Activated CD8-positive, alpha-beta memory T cell treated with anti-CD3 and anti-CD28 coated beads, Interleukin-2, amount 10 ng/mL, durations not matched to agents 7 days and 5 days (primary cell): ENCODE data around the gene ITGB3BP. TPM values are rescaled to one million over a fixed set of nuclear protein-coding genes. Genes with fewer than 3 reads are reported as not detected.
A peak's percentile ranks its signal among the peaks of the same experiment; 100 is the strongest.

ENCODE experiments used
- ATAC-seq: fragments of 150-1000 bp; cut with Tn5 transposase; one replicate; pipeline ENCODE4 v1.10.0; 2021; ENCODE audit warnings: moderate library complexity
- CTCF ChIA-PET: fragments of 350-600 bp; sonication (Branson Sonifier 250); formaldehyde crosslinking; loops from one replicate; lab custom pipeline; 2021; ENCODE audit warnings: antibody characterized with exemption; lab: Charles Lee
- DNase-seq: peaks from one replicate; pipeline ENCODE4 v3.0.0-alpha.2; 2020
- H3K27ac Mint-ChIP-seq: one replicate; pipeline ENCODE4 v1.8.0; 2021; ENCODE audit warnings: mild to moderate bottlenecking, mixed read lengths
- H3K27me3 Mint-ChIP-seq: one replicate; pipeline ENCODE4 v1.8.0; 2021; ENCODE audit warnings: mixed read lengths
- H3K36me3 Mint-ChIP-seq: one replicate; pipeline ENCODE4 v1.8.0; 2021; ENCODE audit warnings: mild to moderate bottlenecking, mixed read lengths
- H3K4me1 Mint-ChIP-seq: one replicate; pipeline ENCODE4 v1.8.0; 2021; ENCODE audit warnings: mixed read lengths
- H3K4me3 Mint-ChIP-seq: one replicate; pipeline ENCODE4 v1.8.0; 2021; ENCODE audit warnings: mild to moderate bottlenecking, moderate library complexity, mixed read lengths
- H3K9me3 Mint-ChIP-seq: one replicate; pipeline ENCODE4 v1.8.0; 2022; ENCODE audit warnings: low read depth, mixed read lengths
- total RNA-seq, 2 experiments: library from RNA; stranded (reverse); gene quantifications; one replicate each; pipeline ENCODE4 v1.2.3, GENCODE V29; 2021

The ITGB3BP gene
- total RNA-seq, 2 experiments from 2014 or later, result 50.0 to 57.1 TPM

DNA sequence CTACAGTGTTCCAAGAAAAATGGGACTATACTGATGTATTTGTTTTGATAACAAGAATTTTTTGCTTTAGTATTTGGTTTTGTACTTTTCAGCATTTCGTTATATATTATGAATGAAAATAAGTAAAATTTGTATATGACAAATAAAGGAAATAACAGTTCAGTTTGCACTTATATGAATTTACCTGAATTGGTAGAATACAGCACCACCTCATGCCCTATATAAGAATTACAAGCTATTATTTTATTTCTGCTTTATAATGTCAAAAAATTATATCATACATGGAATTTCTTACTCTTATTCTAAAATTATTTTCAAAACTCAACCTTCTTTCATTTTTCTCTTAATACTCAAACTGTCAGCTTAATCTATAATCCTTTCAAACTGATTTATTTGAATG is 14.9 kb upstream of the ITGB3BP start:
- no peaks in the 10 kb centered on the region for H3K27me3 Mint-ChIP-seq
- ATAC-seq (no peak), DNase-seq (no peak)
- no peaks in the 10 kb centered on the region for H3K4me1 Mint-ChIP-seq
- H3K36me3 Mint-ChIP-seq, result peaks cover 5% of the 10 kb centered on the region
- no peaks in the 10 kb centered on the region for H3K9me3 Mint-ChIP-seq
- no peak overlapping the region for H3K27ac Mint-ChIP-seq
- CTCF ChIA-PET, result interaction anchor here (0.5 to 4.3 kb wide), 10 partner anchors 11 to 214 kb away, joined by 3 to 27 read pairs (median 4); partner anchors contain the start of genes ALG6, EFCAB7 and ITGB3BP
- no peak overlapping the region for H3K4me3 Mint-ChIP-seq

DNA sequence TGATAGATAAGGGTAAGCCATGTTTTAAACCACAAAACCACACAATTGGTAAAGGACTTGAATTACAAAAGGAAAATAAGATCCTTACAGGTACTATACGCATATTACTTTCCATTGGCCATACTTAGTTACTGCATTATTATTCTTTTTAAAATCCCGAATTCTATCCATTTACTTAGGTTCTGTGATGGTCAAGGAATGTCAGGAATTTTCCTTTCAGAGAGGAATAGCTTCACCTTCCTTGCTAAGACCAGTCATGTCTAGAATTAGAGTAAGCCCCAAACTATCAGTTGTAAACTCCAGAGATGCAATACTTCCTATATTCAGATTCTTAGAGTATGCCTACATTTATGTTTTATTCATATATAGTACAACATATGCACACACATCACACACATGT is 14.0 kb upstream of the ITGB3BP start:
- H3K4me3 Mint-ChIP-seq, result no peak overlapping the region

DNA sequence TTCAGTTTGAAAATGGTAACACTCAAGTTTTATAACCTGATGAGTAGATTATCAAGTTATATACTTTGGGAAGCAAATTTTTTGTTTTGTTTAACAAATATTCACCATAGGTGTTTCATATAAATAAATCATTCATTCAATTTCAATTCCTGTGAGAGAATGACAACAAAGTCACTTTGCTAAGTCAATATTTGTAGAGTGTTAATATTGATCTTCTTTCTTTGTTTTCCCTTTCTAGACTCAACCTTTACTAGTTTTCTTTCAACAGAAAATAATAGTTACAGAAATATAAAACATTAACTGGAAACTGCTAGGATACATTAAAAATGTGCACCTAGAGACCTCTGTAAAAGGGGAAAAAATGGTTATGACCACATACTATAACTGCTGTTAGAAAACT is 11.4 kb upstream of the ITGB3BP start:
- Mint-ChIP-seq H3K27me3 (no peaks in the 10 kb centered on the region), H3K27ac (no peak overlapping the region), H3K36me3 (peaks cover 5% of the 10 kb centered on the region), H3K4me1 (no peaks in the 10 kb centered on the region), H3K4me3 (no peak overlapping the region), H3K9me3 (no peaks in the 10 kb centered on the region)
- CTCF ChIA-PET, result no interaction called here
- DNase-seq, result no peak
- no peak for ATAC-seq

More for the DNA sequence above, 14.0 kb upstream of the ITGB3BP start:
- Mint-ChIP-seq H3K27me3 (no peaks in the 10 kb centered on the region), H3K9me3 (no peaks in the 10 kb centered on the region), H3K4me1 (no peaks in the 10 kb centered on the region), H3K36me3 (peaks cover 5% of the 10 kb centered on the region), H3K27ac (no peak overlapping the region)
- ATAC-seq (no peak), DNase-seq (no peak)
- CTCF ChIA-PET, result interaction anchor here (1.3 to 4.3 kb wide), 6 partner anchors 12 to 213 kb away, joined by 3 to 27 read pairs (median 7); partner anchors contain the start of genes EFCAB7 and ITGB3BP

DNA sequence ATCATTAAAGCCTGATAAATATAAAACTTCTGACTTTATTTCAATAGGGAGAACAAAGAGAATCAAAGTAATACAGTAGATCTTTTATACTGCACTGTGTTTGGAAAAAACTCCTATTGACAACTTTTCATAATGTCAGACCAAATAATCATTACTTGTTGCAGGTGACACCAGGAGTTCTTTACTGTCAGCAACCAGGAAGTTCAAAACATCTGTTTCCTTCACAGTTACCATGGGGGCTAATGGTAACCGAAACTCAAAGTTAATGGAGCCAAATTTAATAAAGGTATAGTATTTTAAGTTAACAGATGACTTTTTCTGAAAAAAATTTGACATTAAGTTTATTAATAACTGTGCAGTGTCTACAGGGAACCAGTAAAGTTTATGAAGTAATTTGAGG is 10.9 kb upstream of the ITGB3BP start:
- CTCF ChIA-PET, result no interaction called here
- Mint-ChIP-seq H3K4me3 (no peak overlapping the region), H3K4me1 (no peaks in the 10 kb centered on the region), H3K27me3 (no peaks in the 10 kb centered on the region), H3K27ac (no peak overlapping the region), H3K36me3 (peaks cover 5% of the 10 kb centered on the region), H3K9me3 (no peaks in the 10 kb centered on the region)
- ATAC-seq, result no peak
- DNase-seq, result no peak

DNA sequence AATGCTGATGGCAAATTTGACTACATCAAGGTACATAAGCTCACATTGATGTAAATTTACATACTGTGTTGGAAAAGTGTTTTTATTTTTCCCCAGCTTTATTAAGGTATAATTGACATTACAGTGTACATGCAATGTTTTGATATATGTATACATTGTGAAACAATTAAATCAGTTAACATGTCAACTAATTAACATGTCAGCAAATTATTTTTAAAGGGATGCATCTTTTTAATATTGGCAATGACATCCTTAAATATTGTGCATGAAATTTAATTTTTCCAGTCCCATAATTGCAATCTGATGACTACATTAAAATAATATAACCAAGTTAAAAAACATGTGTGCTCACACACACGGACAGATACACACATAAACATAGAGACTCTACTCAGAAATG is 9.7 kb upstream of the ITGB3BP start:
- no peaks in the 10 kb centered on the region for H3K27me3 Mint-ChIP-seq
- ATAC-seq (no peak), DNase-seq (no peak)
- H3K27ac Mint-ChIP-seq, result no peak overlapping the region
- no peaks in the 10 kb centered on the region for H3K9me3 Mint-ChIP-seq
- peaks cover 5% of the 10 kb centered on the region for H3K36me3 Mint-ChIP-seq
- H3K4me3 Mint-ChIP-seq, result no peak overlapping the region
- CTCF ChIA-PET, result interaction anchor here (0.9 kb wide), 1 partner anchor 11 kb away, joined by 3 read pairs; no protein-coding TSS in a partner anchor
- H3K4me1 Mint-ChIP-seq, result no peaks in the 10 kb centered on the region

DNA sequence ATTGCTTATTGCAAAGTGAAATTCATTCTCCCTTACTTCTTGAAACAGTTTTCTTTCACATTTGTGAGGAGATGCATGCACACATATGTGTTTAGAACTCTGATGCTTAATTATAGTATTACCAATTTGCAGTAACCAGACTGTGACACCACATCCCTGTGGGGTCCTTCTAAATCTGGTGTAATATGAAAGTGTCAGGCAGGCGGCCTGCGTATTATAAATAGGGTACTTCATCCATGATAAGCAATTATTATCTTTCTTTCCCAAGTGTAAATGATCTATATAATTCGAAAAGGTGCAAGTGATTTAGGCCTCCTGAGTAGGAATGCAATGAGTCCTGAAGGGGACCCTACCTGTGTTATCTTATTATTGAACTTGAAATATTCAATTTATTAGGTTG is 1.2 kb upstream of the ITGB3BP start:
- no peak for ATAC-seq
- no peaks in the 10 kb centered on the region for H3K36me3 Mint-ChIP-seq
- CTCF ChIA-PET, result no interaction called here

DNA sequence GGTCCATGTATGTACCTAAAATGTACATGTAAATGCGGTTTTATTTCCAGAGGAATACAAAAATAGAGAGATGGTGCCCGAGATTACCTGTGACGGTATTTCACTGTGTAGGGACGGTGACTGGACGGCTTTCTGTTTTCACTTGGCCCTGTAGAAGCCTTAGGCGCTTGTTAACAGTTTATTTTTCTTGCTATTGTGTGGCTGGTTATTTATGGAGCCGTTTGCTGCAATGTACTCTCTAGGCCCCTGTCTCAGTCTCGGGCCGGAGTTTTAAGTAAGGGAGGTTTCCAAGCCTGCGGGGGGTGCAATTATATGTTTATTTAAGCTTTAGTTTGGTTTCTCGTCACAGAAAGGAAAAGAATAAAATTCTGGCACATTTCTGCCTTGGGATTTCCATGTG is 713 bp upstream of the ITGB3BP start:
- H3K36me3 Mint-ChIP-seq, result no peaks in the 10 kb centered on the region
- H3K27ac Mint-ChIP-seq, result peak overlapping the region; percentile 97
- DNase-seq, result no peak
- ATAC-seq, result peak; percentile 34
- H3K27me3 Mint-ChIP-seq, result no peaks in the 10 kb centered on the region
- peak overlapping the region; percentile 95 for H3K4me3 Mint-ChIP-seq
- H3K9me3 Mint-ChIP-seq, result no peaks in the 10 kb centered on the region
- H3K4me1 Mint-ChIP-seq, result peaks cover 34% of the 10 kb centered on the region
- CTCF ChIA-PET, result interaction anchor here (1.1 kb wide), 1 partner anchor 14 kb away, joined by 6 read pairs; no protein-coding TSS in a partner anchor

More for the DNA sequence above, 1.2 kb upstream of the ITGB3BP start:
- Mint-ChIP-seq H3K4me3 (peak overlapping the region; percentile 95), H3K4me1 (peaks cover 34% of the 10 kb centered on the region), H3K9me3 (no peaks in the 10 kb centered on the region), H3K27me3 (no peaks in the 10 kb centered on the region), H3K27ac (peak overlapping the region; percentile 97)
- no peak for DNase-seq

DNA sequence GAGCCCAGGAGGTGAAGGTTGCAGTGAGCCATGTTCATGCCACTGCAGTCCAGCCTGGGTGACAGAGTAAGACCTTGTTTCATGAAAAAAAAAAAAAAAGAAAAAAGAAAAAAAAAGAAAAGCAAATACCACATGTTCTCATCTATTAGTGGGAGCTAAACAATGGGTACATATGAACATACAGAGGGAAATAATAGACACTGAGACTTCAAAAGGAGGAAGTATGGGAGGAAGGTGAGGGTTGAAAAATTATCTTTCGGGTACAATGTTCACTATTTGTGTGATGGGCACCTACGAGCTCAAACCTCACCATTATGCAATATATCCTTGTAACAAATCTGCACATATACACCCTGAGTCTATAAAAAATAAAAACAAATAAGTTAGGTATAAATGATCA is 6.4 kb downstream of the ITGB3BP start:
- CTCF ChIA-PET, result interaction anchor here (0.7 kb wide), 1 partner anchor 1445 kb away, joined by 3 read pairs; no protein-coding TSS in a partner anchor
- H3K36me3 Mint-ChIP-seq, result peaks cover 14% of the 10 kb centered on the region
- DNase-seq (no peak), ATAC-seq (no peak)
- H3K27ac Mint-ChIP-seq, result no peak overlapping the region
- H3K4me3 Mint-ChIP-seq, result no peak overlapping the region
- H3K4me1 Mint-ChIP-seq, result peaks cover 11% of the 10 kb centered on the region
- H3K9me3 Mint-ChIP-seq, result no peaks in the 10 kb centered on the region
- H3K27me3 Mint-ChIP-seq, result no peaks in the 10 kb centered on the region

DNA sequence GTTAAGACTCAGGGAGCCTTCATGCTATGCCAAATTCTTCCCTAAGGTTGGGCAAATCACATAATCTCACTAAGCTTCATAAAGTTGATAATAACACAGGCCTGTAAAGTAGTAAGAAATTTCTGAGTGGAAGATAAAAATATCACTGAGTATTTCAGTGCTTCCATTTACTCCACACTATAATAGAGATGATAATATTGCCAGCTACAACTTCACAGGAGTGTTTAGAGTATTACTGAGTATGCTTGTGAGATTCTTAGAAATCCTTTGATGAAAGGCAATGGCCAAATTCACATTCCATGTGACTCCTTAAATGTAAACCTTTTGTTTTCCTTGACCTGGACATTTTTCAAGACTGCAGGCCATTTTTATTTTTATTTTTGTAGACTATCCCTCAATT is 10.4 kb downstream of the ITGB3BP start:
- peaks cover 4% of the 10 kb centered on the region for H3K4me1 Mint-ChIP-seq
- DNase-seq (no peak), ATAC-seq (no peak)
- H3K27ac Mint-ChIP-seq, result no peak overlapping the region
- CTCF ChIA-PET, result interaction anchor here (1.1 kb wide), 1 partner anchor 24 kb away, joined by 3 read pairs; no protein-coding TSS in a partner anchor
- no peaks in the 10 kb centered on the region for H3K9me3 Mint-ChIP-seq
- no peak overlapping the region for H3K4me3 Mint-ChIP-seq
- peaks cover 21% of the 10 kb centered on the region for H3K36me3 Mint-ChIP-seq
- H3K27me3 Mint-ChIP-seq, result no peaks in the 10 kb centered on the region

DNA sequence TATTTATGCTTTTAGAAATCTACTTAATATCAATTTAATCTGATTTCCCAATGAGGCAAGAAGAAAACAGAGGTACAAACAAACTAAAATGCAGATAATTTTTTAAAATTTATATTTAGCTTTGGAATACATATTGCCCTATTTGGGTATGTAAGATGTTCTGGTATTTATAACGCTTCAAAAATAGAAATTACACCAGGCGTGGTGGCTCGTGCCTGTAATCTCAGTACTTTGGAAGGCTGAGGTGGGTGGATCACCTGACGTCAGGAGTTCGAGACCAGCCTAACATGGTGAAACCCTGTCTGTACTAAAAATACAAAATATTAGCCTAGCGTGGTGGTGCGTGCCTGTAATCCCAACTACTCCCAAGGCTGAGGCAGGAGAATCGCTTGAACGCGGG is 13.3 kb downstream of the ITGB3BP start:
- CTCF ChIA-PET, result no interaction called here
- Mint-ChIP-seq H3K36me3 (peaks cover 36% of the 10 kb centered on the region), H3K9me3 (no peaks in the 10 kb centered on the region), H3K4me1 (peaks cover 2% of the 10 kb centered on the region), H3K4me3 (no peak overlapping the region), H3K27ac (no peak overlapping the region), H3K27me3 (no peaks in the 10 kb centered on the region)
- DNase-seq, result no peak
- ATAC-seq, result no peak

DNA sequence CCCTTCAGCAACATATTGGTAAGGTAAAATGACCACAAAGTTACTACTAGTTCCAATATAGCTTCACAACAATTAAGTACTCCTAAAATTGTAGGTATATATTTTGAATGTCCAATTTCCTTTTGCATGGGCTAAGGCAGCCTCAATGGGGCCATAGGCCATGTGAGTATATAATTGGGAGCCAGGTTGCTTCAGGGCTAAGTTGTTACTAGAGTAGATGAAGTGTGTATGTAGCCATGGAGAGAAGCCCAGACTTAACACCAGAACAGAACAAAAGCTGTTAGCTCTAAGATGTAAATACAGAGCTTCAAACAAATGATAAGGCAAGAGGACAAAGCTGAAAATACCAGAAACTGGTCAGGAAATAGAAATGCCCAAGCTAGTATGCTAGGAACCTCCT is 16.2 kb downstream of the ITGB3BP start:
- H3K27ac Mint-ChIP-seq, result no peak overlapping the region
- H3K27me3 Mint-ChIP-seq, result no peaks in the 10 kb centered on the region
- no peak for ATAC-seq
- H3K4me1 Mint-ChIP-seq, result peaks cover 2% of the 10 kb centered on the region
- H3K9me3 Mint-ChIP-seq, result peaks cover 2% of the 10 kb centered on the region
- no peak overlapping the region for H3K4me3 Mint-ChIP-seq
- DNase-seq, result no peak
- CTCF ChIA-PET, result interaction anchor here (1.2 kb wide), 1 partner anchor 10 kb away, joined by 3 read pairs; no protein-coding TSS in a partner anchor
- H3K36me3 Mint-ChIP-seq, result peaks cover 35% of the 10 kb centered on the region

DNA sequence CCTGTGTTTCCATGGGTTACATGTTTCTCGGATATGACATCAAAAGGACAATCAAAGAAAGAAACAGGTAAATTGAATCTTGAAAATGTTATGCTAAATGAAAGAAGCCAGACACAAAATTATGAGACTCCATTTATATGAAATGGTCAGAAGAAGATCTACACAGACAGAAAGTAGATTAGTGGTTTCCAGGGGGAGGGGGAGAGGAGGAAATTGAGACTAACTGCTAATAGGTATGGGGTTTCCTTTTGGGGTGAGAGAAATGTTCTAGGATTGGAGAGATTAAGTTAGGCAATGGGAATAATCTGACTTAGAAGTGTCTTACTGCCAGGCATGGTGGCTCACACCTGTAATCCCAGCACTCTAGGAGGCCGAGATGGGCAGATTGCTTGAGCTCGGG is 21.8 kb downstream of the ITGB3BP start:
- Mint-ChIP-seq H3K9me3 (peaks cover 5% of the 10 kb centered on the region), H3K27ac (no peak overlapping the region), H3K36me3 (peaks cover 40% of the 10 kb centered on the region), H3K4me3 (no peak overlapping the region), H3K4me1 (peaks cover 3% of the 10 kb centered on the region), H3K27me3 (no peaks in the 10 kb centered on the region)
- CTCF ChIA-PET, result no interaction called here
- ATAC-seq (no peak), DNase-seq (no peak)

DNA sequence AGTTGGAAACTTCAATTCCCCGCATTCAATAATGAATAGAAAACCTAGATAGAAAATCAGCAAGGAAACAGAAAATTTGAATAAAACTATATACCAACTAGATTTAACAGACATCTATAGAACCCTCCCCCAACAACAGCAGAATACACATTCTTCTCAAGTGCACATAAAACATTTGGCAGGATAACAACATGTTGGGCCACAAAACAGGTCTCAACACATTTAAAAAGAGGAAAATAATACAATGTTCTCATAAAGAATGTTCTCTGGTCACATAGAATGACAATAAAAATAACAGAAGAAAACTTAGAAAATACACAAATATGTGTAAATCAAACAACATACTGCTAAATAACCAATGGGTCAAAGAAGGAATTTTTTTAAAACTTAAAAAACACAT is 24.9 kb downstream of the ITGB3BP start:
- ATAC-seq (no peak), DNase-seq (no peak)
- Mint-ChIP-seq H3K27me3 (no peaks in the 10 kb centered on the region), H3K4me1 (peaks cover 3% of the 10 kb centered on the region), H3K9me3 (peaks cover 5% of the 10 kb centered on the region), H3K4me3 (no peak overlapping the region), H3K36me3 (peaks cover 28% of the 10 kb centered on the region), H3K27ac (no peak overlapping the region)
- CTCF ChIA-PET, result no interaction called here

DNA sequence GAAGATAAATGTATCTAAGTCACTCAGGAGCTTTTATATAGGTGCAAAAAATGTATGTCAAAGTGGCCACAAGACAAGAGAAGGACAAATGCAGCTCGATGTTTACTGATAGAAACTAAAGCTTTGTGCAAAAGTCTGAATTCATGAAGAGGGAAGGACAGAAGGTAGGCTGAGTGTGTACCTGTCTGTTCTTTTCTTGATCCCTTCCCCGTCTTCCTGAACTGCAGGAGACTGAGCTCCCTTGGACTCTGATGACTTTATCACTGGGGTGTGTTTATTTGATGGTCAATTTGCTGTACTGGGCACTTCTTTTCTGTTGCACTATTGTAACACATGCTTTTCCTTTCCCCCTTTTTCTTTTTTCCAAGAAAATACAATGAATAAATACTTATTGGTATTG is 25.4 kb downstream of the ITGB3BP start:
- CTCF ChIA-PET, result interaction anchor here (0.6 kb wide), 1 partner anchor 10 kb away, joined by 3 read pairs; no protein-coding TSS in a partner anchor
- Mint-ChIP-seq H3K27ac (no peak overlapping the region), H3K36me3 (peaks cover 26% of the 10 kb centered on the region), H3K27me3 (no peaks in the 10 kb centered on the region), H3K4me3 (no peak overlapping the region), H3K9me3 (peaks cover 5% of the 10 kb centered on the region), H3K4me1 (peaks cover 3% of the 10 kb centered on the region)
- DNase-seq (no peak), ATAC-seq (no peak)
